HG03095 (cell line): Measurements from ENCODE around the gene SBNO2.

Source experiments
- ATAC-seq: cut with Tn5 transposase; IDR thresholded peaks from one replicate; pipeline ENCODE4 v1.9.1; 2021; ENCODE audit warnings: moderate library complexity; ENCODE audit not compliant: unreplicated experiment

The SBNO2 gene

DNA sequence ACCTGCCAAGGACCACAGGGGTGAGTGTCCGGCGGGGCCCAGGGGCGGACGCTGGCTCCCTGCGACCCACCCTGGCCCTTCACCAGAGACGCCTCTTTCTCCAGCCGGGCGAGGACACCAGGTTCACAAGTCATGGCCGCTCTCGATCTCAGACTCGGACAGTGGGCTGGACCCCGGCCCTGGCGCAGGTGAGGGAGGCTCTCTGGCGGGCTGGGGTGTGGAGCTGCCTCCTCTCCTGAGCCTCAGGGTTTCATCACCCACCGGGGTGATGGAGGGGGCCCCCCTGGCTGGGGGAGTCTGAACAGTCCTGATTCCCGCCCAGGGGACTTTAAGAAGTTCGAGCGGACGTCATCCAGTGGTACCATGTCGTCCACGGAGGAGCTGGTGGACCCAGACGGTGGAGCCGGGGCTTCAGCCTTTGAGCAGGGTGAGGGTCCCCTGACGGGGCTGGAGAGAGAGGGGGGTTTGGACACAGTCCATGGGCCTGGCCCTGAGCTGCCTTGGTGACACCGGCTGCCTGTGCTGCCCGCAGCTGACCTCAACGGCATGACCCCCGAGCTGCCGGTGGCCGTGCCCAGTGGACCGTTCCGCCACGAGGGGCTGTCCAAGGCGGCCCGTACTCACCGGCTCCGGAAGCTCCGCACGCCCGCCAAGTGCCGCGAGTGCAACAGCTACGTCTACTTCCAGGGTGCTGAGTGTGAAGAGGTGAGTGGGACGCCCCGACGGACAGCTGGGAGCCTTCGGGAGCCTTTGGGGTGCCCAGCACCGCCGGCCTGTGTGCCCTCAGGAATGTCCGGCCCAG, 93.5 kb downstream of the SBNO2 start:
- no peak for ATAC-seq

DNA sequence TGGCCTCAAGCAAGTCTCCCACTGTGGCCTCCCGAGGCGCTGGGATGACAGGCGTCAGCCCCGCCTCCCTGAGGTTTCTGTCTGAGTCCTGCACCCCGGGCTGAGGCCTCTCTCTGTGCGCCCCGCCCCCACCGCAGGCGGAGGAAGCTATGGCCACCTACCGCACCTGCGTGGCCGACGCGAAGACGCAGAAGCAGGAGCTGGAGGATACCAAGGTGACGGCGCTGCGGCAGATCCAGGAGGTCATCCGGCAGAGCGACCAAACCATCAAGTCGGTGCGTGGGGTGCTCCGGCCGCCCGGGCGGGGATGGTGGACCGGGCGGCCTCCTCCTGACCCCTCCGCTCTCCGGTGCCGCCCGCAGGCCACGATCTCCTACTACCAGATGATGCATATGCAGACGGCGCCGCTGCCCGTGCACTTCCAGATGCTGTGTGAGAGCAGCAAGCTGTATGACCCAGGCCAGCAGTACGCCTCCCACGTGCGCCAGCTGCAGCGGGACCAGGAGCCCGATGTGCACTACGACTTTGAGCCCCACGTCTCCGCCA, 94.4 kb downstream of the SBNO2 start:
- no peak for ATAC-seq

DNA sequence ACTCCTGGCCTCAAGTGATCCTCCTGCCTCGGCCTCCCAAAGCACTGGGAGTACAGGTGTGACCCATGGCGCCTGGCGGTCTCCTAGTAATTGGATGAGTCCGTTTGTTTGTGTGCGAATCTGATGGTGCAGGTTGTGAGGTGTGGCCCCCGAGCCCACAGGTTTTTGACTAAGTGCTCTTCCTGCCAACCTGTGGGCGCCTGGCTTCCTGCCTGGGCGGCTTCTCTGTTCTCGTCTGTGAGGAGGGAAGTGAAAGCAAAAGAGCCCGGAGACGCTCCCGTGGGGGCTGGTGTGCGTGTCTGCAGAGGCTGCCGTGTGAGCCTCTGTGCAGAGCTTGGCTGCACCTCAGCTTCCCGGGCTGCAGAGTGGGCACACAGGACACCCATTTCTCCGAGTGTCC, 97.1 kb downstream of the SBNO2 start:
- ATAC-seq = peak; percentile 54

DNA sequence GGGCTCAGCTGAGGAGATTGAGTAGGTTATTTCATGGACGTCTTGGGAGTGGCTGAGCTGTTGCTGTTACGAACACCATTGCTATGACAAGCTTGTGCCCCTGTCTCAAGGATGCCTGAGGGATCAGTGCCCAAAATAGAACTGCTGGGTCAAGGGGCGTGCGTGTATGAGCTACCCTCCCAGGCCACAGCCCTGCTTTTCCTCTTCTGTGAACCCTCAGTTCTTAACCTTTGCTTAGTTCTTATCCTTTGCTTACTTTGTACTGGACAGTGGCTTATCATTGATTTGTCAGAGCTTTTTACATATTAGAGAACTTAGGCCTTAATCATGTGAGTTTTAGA, 98.1 kb downstream of the SBNO2 start:
- ATAC-seq = no peak

DNA sequence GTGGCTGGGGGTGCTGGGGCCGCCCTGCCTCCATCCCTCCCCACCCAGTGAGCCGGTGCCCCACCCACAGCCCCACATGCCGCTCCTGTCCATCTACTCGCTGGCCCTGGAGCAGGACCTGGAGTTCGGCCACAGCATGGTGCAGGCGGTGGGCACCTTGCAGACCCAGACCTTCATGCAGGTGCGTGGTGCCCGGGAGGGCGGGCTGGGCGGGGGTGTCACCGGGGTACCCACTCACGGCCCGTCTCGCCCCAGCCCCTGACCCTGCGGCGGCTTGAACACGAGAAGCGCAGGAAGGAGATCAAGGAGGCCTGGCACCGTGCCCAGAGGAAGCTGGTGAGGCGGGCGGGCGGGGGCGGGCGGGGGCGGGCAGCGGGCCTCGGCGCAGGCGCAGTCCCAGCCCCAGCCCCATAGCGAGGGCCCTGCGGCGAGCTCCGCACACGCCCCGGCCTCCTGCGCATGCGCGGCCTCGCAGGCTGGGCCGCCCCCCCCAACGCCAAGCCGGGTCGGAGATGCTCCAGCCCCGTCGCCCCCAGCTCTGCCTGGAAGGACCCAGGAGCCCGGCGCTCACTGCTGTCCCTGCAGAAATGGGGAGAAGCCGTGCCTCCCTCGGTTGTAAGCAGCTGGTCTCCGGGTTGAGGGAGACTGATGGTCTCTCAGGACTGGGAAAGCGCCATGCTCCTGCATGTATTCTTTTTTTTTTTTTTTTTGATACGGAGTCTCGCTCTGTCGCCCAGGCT, 99.4 kb downstream of the SBNO2 start:
- ATAC-seq = no peak

DNA sequence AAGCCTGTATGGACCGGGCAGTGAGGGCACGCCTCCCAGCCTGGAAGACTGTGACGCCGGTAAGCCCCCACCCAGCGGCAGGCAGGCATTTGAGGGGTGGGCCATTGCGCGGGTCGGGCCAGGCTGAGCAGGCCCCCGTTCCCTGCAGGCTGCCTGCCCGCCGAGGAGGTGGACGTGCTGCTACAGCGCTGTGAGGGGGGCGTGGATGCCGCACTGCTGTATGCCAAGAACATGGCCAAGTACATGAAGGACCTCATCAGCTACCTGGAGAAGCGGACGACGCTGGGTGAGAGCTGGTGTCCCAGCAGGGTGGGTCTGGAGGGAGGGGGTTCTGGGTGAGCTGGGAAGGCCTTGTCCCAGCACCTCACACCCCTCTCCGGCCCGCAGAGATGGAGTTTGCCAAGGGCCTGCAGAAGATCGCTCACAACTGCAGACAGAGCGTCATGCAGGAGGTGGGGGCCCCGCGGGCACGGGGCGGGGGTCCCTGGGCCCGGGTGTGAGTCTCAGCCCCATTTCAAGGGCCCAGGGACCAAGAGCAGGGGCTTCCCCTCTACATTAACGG, 100.0 kb downstream of the SBNO2 start:
- no peak for ATAC-seq

DNA sequence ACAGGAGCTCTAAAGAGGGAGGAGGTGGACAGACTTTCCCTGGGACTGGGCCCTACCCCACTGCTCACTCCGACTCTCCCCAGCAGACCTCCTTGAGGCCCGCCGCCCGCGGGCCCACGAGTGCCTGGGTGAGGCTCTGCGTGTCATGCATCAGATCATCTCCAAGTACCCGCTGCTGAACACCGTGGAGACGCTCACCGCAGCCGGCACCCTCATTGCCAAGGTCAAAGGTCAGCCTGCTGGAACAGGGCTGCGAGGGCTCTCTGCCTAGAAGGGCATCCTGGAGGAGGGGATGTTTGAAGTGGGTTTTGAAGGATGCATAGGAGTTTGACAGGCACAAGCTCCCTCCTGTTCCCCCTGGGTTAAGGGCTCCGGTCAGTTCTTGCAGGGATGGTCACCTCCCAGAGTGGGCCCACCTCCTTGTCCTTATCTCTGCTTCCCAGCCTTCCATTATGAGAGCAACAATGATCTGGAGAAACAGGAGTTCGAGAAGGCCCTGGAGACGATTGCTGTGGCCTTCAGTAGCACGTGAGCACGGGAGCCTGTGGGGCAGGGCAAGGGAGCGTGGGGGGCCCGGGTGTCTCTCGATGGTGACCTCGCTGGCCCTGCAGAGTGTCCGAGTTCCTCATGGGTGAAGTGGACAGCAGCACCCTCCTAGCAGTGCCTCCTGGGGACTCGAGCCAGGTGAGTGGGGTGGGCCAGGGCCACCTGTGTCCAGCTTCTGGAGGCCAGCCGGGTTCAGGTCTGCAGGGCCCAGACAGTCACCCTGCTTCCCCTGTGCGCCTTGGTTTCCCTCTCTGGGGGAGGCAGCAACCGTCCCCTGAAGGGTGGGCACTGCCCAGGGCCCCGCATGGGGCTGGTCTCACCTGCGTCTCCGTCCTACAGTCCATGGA, 100.8 kb downstream of the SBNO2 start:
- no peak for ATAC-seq

DNA sequence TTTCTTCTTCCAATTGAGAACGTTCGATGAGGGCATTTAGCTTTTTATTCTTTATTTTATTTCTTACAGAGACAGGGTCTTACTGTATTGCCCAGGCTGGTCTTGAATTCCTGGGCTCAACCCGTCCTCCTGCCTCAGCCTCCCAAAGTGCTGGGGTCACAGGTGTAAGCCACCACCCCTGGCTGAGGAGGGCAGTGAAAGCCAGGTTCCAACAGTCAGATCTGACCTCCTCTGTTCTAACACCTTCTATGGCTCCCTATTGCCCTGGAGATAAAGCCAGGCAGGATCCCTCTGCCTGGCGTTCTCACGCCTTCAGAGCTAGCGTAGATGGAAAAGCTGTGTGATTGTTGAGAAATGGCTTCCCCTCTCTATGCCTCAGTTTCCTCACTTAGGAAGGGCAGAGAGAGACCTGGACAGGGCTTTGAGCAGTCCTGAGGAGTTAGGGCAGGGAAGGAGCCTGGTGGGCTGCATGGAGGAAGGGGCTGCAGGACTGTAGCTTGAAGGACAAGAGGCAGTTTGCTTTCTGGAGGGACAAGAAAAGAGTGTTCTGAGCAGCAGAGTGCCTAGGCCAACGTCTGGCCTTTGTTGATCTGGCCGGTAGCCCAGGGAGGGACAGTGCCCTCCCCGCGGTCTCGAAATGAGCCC, 101.6 kb downstream of the SBNO2 start:
- ATAC-seq = no peak

DNA sequence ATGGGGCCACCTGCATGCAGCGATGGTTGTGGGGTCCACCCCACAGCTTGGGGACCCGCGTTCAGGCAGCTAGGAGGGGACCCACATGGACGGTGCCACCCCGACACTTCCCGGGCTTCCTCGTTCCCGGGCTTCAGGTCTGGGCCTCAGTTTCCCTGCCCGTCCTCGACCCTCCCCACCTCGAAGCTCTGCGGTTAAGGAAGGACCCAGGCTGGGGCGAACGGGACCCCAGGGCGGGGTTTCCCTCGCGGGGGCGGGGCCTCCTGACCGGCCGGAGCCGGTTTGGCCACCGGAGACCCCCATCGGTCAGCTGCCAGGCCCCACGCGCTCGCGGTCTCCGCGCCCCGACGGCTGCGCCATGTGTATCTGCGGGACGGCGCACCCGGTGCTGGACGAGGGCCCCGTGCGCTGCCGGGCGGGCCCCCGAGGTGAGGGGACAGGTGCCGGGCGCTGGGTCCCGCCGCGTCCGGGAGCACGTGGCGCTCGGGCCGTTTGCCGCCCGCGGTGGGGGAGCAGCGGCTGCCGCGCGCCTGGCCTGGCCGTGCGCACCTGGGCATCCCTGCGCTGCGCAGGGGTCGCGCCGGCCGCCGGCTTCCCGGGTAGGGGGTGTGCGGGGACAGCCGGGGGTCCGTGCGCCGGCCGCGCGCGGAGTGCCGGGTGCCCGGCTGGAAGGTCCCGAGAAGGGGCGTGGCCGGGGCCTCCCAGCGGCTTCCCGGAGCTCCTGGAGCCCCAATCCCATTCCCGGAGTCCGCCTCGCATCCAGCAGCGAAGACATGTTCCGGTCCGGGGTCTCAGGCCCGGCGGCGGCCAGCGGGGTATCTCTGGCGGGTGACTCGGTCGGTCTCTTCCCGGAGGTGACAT, 102.9 kb downstream of the SBNO2 start:
- ATAC-seq = no peak

DNA sequence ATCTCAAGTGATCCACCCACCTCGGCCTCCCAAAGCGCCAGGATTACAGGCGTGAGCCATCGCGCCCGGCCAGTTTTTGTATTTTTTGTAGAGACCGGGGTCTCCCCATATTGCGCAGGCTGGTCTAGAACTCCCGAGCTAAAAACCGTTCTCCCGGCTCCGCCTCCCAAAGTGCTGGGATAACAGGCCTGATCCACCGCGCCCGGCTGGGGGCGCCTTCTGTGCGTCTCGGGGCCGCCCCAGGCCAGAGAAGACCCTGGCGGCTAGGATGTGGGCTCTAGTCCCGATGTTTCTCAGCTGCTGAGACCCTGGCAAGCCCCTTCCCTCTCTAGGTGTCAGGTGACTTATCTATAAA, 103.5 kb downstream of the SBNO2 start:
- no peak for ATAC-seq

DNA sequence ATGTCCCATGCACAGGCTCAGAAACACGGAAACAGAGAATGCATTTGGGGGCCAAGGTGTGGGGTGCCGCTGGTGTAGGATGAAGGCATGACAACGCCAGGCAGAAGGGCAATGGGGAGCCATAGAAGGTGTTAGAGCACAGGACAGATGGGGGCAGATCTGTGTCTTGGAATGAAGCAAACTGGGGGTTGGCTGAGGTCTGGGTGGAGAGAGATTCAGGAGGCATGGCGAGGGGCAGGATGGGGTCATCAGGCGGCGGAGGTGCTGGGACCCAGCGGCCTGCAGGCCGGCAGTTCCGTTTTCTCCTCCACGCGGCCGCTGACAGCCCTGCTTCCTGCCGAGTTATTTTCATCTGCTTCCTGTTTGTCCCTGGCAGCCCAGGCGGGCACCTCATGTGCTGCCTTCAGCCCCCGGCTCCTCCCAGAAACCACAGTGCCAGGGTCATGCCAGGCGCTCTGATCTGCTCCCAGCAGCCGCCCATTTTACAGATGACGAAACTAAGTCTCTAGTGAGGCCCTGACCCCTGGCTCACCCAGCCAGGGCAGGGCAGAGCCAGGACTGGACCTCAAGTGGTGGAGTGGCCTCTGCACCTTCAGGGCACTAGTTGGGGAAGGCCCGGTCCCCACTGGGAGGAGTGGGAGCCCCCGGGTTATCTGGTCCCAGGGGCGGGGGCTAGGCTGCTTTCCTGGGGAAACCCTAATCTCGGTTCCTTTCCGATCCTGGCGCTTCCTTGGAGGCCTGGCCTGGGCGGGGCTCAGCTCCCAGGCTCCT, 104.9 kb downstream of the SBNO2 start:
- ATAC-seq = no peak

DNA sequence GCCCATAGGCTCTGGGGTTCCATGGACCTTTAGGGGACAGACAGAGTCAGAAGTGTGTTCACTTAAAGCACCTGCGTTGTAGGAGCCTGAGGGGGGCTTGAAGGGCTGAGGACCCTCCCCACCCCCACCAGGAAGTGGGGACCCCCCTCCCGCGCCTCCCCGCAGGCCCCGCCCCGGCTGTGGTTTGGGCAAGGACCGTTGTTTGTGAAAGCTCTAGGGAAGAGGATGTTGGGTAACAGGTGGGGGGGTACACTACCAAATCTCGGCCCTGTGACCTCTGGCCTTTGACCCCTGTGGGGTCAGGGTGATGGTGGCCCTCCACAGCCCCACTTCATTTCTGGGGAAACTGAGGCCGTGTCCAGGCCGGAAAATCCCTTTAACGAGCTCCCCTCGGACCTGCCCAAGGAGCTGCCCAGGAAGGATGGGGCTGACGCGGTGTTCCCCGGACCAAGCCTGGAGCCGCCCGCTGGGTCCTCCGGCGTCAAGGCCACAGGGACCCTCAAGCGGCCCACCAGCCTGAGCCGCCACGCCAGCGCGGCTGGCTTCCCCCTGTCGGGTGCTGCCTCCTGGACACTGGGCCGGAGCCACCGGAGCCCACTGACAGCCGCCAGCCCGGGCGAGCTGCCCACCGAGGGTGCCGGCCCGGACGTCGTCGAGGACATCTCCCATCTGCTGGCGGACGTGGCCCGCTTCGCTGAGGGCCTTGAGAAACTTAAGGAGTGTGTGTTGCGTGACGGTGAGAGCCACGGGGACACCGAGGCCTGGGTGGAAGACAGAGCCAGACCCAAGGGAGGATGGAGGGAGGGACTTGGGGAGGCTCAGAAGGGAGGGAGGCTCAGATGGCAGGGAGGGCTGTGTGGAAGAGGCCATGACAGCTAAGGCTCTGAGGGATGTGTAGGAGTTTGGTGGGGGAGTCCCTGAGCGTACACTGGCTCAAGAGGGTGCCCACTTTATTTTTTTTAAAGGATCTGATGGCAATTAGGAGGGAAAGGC, 105.8 kb downstream of the SBNO2 start:
- ATAC-seq = no peak

DNA sequence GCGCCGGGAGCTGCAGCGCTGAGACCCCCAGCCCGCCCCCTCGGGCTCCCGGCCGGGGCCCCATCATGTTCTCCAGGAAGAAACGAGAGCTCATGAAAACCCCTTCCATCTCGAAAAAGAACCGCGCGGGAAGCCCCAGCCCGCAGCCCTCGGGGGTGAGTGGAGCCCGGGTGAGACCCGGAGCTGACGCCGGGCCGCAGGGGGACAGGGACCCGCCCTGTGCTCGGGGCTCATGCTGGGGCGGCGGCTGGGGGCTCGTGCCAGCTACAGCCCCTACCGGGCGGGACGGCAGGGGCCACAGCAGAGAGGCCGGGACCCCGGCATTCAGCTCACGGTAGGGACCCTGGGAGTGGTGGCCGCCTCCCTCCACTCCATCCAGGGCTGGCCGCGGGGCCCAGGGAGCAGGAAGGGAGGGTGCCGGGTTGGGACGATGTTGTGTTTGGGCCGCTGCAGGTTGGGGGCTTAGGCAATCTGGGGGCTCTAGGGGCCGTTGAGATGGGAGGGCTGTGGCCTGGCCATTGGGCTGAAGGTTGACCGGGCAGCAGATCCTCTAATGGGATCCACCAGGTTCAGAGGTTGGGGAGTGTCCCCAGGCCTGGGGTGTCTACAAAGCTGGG, 106.6 kb downstream of the SBNO2 start:
- ATAC-seq = peak; percentile 14

DNA sequence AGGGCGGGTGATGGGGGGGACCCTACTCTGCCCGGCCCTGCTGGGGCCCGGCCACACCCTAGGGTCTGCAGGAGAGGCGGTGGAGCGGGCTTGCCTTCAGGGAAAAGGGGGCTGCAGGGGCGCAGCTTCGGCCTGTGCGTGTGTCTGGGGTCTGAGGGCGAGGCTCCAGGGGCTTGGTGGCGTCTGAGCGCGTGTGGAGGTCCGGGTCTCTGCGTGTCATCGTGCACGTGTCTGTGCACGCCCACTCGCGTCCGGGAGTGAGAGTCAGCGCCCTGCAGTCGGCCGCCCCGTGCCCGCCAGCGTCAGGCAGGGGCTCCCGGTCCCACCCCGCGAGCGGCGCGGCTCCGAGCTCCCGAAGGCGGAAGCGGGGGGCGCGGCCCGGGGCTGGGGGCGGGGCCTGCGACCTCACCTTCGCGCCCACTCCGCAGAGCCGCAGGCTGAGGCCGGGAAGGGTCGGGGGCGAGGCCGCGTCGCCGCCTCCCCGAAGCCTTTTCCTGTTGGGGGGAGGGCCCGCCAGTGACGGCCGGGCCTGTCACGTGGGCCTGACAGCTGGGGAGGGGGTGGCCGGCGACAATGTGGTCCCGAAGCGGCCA, 107.2 kb downstream of the SBNO2 start, which contains the start of gene ARHGAP45:
Gene ARHGAP45, plus strand, starts transcription at position 420 of the 593 bp plus-strand sequence. CDS start 239 bp downstream, outside the sequence.
- peak; percentile 34 for ATAC-seq

DNA sequence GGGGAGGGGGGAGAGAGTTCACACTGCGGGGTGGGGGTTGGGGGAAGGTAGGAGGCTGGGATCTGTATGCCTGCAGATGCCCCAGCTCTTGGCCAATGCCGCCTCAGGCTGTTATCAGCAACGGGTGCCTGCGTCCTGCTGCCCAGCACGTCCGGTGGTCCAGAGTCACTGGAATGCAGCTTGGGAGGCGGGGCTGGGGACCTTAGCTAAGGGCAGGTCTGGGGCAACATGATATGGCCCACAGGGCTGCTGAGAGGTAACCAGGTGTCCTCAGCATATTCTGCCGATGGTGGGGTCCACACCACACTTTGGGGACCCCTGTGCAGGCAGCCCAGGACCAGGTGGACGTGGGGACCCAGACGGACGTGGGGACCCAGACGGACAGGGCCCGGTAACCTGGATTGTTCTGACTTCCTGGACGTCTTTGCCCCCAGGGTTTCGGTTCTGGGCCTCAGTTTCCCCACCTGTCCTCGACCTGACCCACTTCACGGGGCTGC, 107.8 kb downstream of the SBNO2 start:
- no peak for ATAC-seq

DNA sequence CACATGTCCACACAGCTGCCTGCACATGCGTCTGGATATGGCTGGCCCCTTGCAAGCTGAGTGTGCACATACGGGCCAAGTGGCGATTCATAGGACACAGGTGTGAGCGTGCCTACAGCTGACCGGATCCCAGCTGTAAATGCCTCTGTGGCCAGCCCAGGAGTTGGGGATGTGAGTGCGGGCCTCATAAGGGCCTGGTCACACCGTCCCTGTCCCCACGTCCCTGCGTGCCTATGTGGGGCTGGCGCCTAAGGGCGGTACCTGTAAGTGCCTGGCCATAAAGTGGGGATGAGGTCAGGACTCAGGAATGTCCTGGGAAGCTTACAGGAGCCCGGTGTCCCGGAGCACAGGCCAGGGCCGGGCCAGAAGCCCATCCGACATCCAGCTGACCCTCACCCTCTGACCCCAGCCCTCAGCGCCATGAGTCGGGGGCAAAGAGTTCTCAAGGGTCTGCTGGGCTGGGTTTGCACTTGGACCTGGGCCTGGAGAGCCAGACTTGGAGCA, 108.4 kb downstream of the SBNO2 start:
- ATAC-seq = no peak
